ENCODE measurements around the gene ADCK2. TPM values are rescaled to one million over a fixed set of nuclear protein-coding genes. Genes with fewer than 3 reads are reported as not detected.

ADCK2 gene
- total RNA-seq, 3 donors from 2014 or later, result 21.8 to 31.9 (median 23.6) TPM

DNA sequence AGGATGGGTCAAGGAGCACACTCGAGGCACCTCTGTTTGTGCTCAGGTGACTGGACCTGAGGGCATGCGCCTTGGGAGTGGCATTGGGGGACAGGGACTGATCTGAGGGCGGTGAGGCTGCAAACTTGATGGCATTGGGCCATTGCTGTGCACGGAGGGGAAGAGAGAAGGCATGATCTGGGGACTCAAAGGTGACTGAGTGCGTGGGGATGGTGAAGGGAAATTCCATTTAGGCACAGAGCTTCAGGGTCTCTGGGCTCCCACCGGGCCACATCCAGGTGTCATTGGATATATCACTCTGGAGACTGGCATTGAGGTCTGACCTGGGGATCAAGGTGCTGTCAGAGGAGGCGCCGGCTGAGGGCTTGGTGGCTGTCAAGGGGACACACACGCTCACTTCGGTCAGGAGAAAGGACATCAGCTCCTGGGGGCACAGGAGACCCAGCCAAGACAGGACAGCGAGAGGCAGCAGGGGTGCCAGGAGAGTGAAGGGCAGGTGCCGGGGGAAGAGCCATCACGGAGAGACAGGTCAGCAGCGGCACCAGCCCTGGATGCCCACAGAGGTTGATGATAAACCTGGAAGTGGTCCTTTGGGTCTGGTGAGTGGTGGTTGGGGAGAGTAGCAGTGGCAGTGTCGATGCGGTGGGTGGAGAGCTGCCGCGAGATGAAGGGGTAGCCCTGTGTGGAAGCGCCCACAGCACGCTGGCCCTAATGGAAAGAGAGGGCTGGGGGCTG lies 5.5 kb downstream of the ADCK2 start:
- no peak overlapping the region for H3K27ac ChIP-seq
- no peak for DNase-seq (ENCODE audit: low spot score in 2 of 2)
- no peaks in the 10 kb centered on the region for H3K27me3 ChIP-seq
- intact Hi-C loops (cut with DNase I; ENCODE audit: low total_unique reads), result no loop called here
- H3K4me1 ChIP-seq, result peaks cover 2 to 4% of the 10 kb centered on the region in 2 donors
- TF ChIP-seq, protein P1, sequence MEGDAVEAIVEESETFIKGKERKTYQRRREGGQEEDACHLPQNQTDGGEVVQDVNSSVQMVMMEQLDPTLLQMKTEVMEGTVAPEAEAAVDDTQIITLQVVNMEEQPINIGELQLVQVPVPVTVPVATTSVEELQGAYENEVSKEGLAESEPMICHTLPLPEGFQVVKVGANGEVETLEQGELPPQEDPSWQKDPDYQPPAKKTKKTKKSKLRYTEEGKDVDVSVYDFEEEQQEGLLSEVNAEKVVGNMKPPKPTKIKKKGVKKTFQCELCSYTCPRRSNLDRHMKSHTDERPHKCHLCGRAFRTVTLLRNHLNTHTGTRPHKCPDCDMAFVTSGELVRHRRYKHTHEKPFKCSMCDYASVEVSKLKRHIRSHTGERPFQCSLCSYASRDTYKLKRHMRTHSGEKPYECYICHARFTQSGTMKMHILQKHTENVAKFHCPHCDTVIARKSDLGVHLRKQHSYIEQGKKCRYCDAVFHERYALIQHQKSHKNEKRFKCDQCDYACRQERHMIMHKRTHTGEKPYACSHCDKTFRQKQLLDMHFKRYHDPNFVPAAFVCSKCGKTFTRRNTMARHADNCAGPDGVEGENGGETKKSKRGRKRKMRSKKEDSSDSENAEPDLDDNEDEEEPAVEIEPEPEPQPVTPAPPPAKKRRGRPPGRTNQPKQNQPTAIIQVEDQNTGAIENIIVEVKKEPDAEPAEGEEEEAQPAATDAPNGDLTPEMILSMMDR (IDR thresholded peaks at IDR 0.05), result no peak
- TF ChIP-seq POLR2AphosphoS5 (IDR thresholded peaks at IDR 0.05) (no peak), POLR2A (IDR thresholded peaks at IDR 0.05) (no peak)
- peaks cover 7% of the 10 kb centered on the region for H3K36me3 ChIP-seq
- H3K9me3 ChIP-seq, result no peaks in the 10 kb centered on the region
- H3K4me3 ChIP-seq, result no peak overlapping the region

DNA sequence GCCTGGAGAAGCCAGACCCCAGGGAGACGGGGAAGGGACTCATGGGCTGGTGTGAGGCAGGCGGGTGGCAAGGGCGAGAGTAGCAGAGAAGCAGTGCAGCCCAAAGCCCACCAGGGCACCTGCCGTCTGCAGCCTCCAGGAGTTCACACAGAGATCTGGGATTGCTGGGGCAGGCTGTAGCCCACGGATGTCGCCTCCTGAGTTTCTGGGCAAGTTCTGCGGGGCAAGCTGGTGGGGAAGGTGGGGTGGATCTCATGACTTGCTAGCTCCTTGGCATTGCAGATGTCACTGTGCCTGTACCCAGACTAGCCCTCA lies 6.0 kb downstream of the ADCK2 start:
- Histone ChIP-seq H3K9me3 (no peaks in the 10 kb centered on the region), H3K27me3 (no peaks in the 10 kb centered on the region), H3K4me1 (peaks cover 2 to 4% of the 10 kb centered on the region in 2 donors), H3K27ac (no peak overlapping the region), H3K4me3 (no peak overlapping the region), H3K36me3 (peaks cover 7% of the 10 kb centered on the region)
- intact Hi-C loops (cut with DNase I; ENCODE audit: low total_unique reads), result no loop called here
- DNase-seq (ENCODE audit: low spot score in 2 of 2), result no peak
- TF ChIP-seq, protein P1 (IDR thresholded peaks at IDR 0.05), result no peak
- TF ChIP-seq POLR2AphosphoS5 (IDR thresholded peaks at IDR 0.05) (no peak), POLR2A (IDR thresholded peaks at IDR 0.05) (no peak)

DNA sequence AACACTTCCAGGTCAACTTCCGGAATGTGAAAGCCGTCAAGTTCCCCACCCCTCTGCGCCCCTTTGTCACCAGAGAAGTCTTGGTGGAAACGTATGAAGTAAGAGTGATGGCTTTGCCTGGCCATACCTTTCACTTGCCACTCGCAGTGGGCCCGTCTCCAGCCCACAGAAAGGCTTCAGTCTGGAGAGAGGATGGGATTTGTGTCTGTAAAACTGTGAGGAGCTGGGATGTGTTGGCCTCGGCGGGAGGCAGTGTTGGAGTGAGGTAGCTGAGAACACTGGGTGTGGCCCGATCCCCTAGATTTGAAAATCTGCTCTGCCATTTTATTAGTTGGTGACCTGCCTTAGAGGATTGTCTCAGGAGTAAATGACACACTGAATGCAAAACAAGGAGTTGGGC lies 6.4 kb downstream of the ADCK2 start:
- H3K36me3 ChIP-seq, result peaks cover 7% of the 10 kb centered on the region
- H3K4me1 ChIP-seq, result peaks cover 0 to 4% of the 10 kb centered on the region in 2 donors
- intact Hi-C loops (cut with DNase I; ENCODE audit: low total_unique reads), result no loop called here
- no peak overlapping the region for H3K27ac ChIP-seq
- H3K27me3 ChIP-seq, result no peaks in the 10 kb centered on the region
- no peak overlapping the region for H3K4me3 ChIP-seq
- no peaks in the 10 kb centered on the region for H3K9me3 ChIP-seq
- no peak for DNase-seq (ENCODE audit: low spot score in 2 of 2)
- TF ChIP-seq, protein P1 (IDR thresholded peaks at IDR 0.05), result no peak
- TF ChIP-seq POLR2A (IDR thresholded peaks at IDR 0.05) (no peak), POLR2AphosphoS5 (IDR thresholded peaks at IDR 0.05) (no peak)

GRCh38 chr7:140680886-140681285 lies 8.1 kb downstream of the ADCK2 start:
- intact Hi-C loops (cut with DNase I; ENCODE audit: low total_unique reads), result loop anchor here (10.0 kb wide), 1 partner anchor 1716 kb away; no protein-coding TSS in a partner anchor
- no peak overlapping the region for H3K27ac ChIP-seq
- DNase-seq (ENCODE audit: low spot score in 2 of 2), result no peak
- H3K4me1 ChIP-seq, result no peaks in the 10 kb centered on the region
- H3K4me3 ChIP-seq, result no peak overlapping the region
- no peaks in the 10 kb centered on the region for H3K9me3 ChIP-seq
- no peaks in the 10 kb centered on the region for H3K27me3 ChIP-seq
- TF ChIP-seq, protein P1 (IDR thresholded peaks at IDR 0.05), result no peak
- TF ChIP-seq POLR2AphosphoS5 (IDR thresholded peaks at IDR 0.05), result no peak
- no peak for TF ChIP-seq POLR2A (IDR thresholded peaks at IDR 0.05)
- peaks cover 7% of the 10 kb centered on the region for H3K36me3 ChIP-seq

DNA sequence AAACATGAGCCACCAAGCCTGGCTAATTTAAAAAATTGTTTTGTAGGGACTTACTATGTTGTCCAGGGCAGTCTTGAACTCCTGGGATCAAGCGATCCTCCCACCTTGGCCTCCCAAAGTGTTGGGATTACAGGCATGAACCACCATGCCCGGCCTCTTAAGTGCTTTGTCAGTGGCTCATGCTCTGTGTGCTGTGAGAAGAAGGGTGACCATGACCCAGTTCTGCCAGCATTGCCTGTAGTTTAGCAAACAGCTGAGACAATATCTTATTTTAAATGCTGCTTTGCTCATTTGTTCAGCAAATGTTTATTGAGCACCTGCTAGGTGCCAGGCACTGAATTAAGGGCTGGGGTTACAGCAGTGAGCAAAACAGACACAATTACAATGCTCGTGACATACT lies 9.0 kb downstream of the ADCK2 start:
- intact Hi-C loops (cut with DNase I; ENCODE audit: low total_unique reads), result loop anchor here (10.0 kb wide), 1 partner anchor 1717 kb away; no protein-coding TSS in a partner anchor
- H3K27ac ChIP-seq, result no peak overlapping the region
- TF ChIP-seq POLR2AphosphoS5 (IDR thresholded peaks at IDR 0.05), result no peak
- no peak for TF ChIP-seq POLR2A (IDR thresholded peaks at IDR 0.05)
- TF ChIP-seq, protein P1 (IDR thresholded peaks at IDR 0.05), result no peak
- DNase-seq (ENCODE audit: low spot score in 2 of 2), result no peak
- no peaks in the 10 kb centered on the region for H3K27me3 ChIP-seq
- H3K4me1 ChIP-seq, result no peaks in the 10 kb centered on the region
- no peak overlapping the region for H3K4me3 ChIP-seq
- no peaks in the 10 kb centered on the region for H3K9me3 ChIP-seq
- peaks cover 7% of the 10 kb centered on the region for H3K36me3 ChIP-seq
